K562 (cell line): ENCODE measurements around the gene HNRNPF. TPM values are rescaled to one million over a fixed set of nuclear protein-coding genes. Genes with fewer than 3 reads are reported as not detected.

Experiments
- ATAC-seq: fragments of 200-7000 bp; cut with Tn5 transposase; 3 replicates; pipeline ENCODE4 v1.9.1; 2020; ENCODE audit warnings: moderate library complexity
- BruUV-seq: library from RNA; stranded (reverse); fragments of 400-500 nt; replicated peaks from 2 replicates; lab custom pipeline; 2021; lab: Mats Ljungman, UMichigan
- CTCF ChIA-PET: fragments of 300-600 bp; formaldehyde crosslinking; extraction: SDS; loops from one replicate; lab custom pipeline; 2021; ENCODE audit warnings: low intra/inter-chr PET ratio; lab: Yijun Ruan, JAX
- POLR2A ChIA-PET: fragments of 300-600, 350-650 bp; sonication (Branson Sonifier 250); formaldehyde crosslinking; extraction: SDS; loops from one replicate; lab custom pipeline; 2021; ENCODE audit warnings: antibody characterized with exemption, inconsistent platforms; lab: Yijun Ruan, JAX
- DNase-seq, 4 experiments: peaks; one replicate each; pipeline versions ENCODE4 v3.0.0 to v3.0.0-alpha.2; 2011 to 2018; ENCODE audit warnings: low spot score in 3 of 4, mixed read lengths in 3 of 4; ENCODE audit errors: extremely low read depth in 1 of 4
- FAIRE-seq: peaks from 2 replicates; lab custom pipeline; 2011; peaks lifted over from hg19 to GRCh38; lab: Jason Lieb, UNC
- H2AFZ ChIP-seq: 2 replicates; pipeline ENCODE4 v1.6.0; 2011; ENCODE audit warnings: low read depth, low read length, control low read depth, inconsistent platforms
- H3K27ac ChIP-seq: fragments of 200-600 bp; 3 replicates; pipeline ENCODE4 v1.8.0; 2011; ENCODE audit warnings: low read depth, mild to moderate bottlenecking, control low read depth, inconsistent platforms, low read length, moderate library complexity, mixed read lengths; ENCODE audit errors: extremely low read depth
- H3K27me3 ChIP-seq, 2 experiments: fragments of 300-600 bp in 1 of 2; 2 replicates in 1 of 2; 3 replicates in 1 of 2; pipeline versions ENCODE4 v1.6.0 to v1.8.0; 2011; ENCODE audit warnings: inconsistent platforms in 2 of 2, low read length in 2 of 2, mild to moderate bottlenecking in 1 of 2, mixed read lengths in 1 of 2, moderate library complexity in 1 of 2; ENCODE audit not compliant: control insufficient read depth in 2 of 2, insufficient read depth in 2 of 2
- H3K36me3 ChIP-seq: fragments of 300-600 bp; 3 replicates; pipeline ENCODE4 v1.8.0; 2011; ENCODE audit warnings: mild to moderate bottlenecking, low read length, inconsistent platforms; ENCODE audit not compliant: control insufficient read depth, insufficient read depth
- H3K4me1 ChIP-seq, 2 experiments: fragments of 200-600 bp in 1 of 2; replicated peaks in 1 of 2; 2 replicates in 1 of 2; 3 replicates in 1 of 2; pipeline versions ENCODE4 v1.5.1 to v1.8.0; 2011; ENCODE audit warnings: inconsistent platforms in 2 of 2, low read length in 2 of 2, mild to moderate bottlenecking in 1 of 2, mixed read lengths in 1 of 2, moderate library complexity in 1 of 2; ENCODE audit not compliant: control insufficient read depth in 2 of 2, insufficient read depth in 2 of 2
- H3K4me2 ChIP-seq: 2 replicates; pipeline ENCODE4 v1.6.1; 2011; ENCODE audit warnings: low read length, control low read depth, inconsistent platforms, mixed read lengths; ENCODE audit not compliant: insufficient read depth
- H3K4me3 ChIP-seq: fragments of 200-600 bp; sonication (generic), shearing (Covaris generic); 2 replicates; pipeline ENCODE4 v1.5.1; 2016; ENCODE audit warnings: control low read depth, inconsistent platforms
- H3K79me2 ChIP-seq: fragments of 200-600 bp; 3 replicates; pipeline ENCODE4 v1.8.0; 2011; ENCODE audit warnings: low read length, inconsistent platforms; ENCODE audit not compliant: control insufficient read depth, insufficient read depth
- H3K9ac ChIP-seq, 2 experiments: 2 replicates each; pipeline versions ENCODE4 v1.6.0 to v1.6.1; 2011; ENCODE audit warnings: low read depth in 2 of 2, low read length in 2 of 2, control low read depth in 1 of 2, inconsistent platforms in 1 of 2, mild to moderate bottlenecking in 1 of 2, mixed read lengths in 1 of 2; ENCODE audit not compliant: insufficient read depth in 1 of 2
- H3K9me1 ChIP-seq: one replicate; pipeline ENCODE4 v1.6.0; 2011; ENCODE audit warnings: inconsistent platforms, mild to moderate bottlenecking, low read length, moderate library complexity; ENCODE audit not compliant: control insufficient read depth, insufficient read depth
- H3K9me3 ChIP-seq: replicated peaks from 2 replicates; pipeline ENCODE4 v1.5.1; 2011; ENCODE audit warnings: low read depth, low read length, inconsistent platforms; ENCODE audit not compliant: control insufficient read depth, insufficient read depth
- H4K20me1 ChIP-seq: replicated peaks from 2 replicates; pipeline ENCODE4 v1.6.1; 2011; ENCODE audit warnings: low read length, inconsistent platforms, mixed read lengths; ENCODE audit not compliant: control insufficient read depth, insufficient read depth
- CBFA2T3 ChIP-seq: fragments of 450-650 bp; IDR thresholded peaks from 2 replicates; pipeline ENCODE4 v1.6.1; 2017
- CC2D1A ChIP-seq: fragments of 450-650 bp; IDR thresholded peaks from 2 replicates; pipeline ENCODE4 v1.6.1; 2017; ENCODE audit warnings: mild to moderate bottlenecking
- DPF2 ChIP-seq: fragments of 450-650 bp; IDR thresholded peaks from 2 replicates; pipeline ENCODE4 v1.6.1; 2016
- E2F6 ChIP-seq, 2 experiments: IDR thresholded peaks; 2 replicates each; pipeline ENCODE4 v1.6.1; 2011; ENCODE audit warnings: borderline replicate concordance in 1 of 2, control low read depth in 1 of 2, low read depth in 1 of 2, low read length in 1 of 2, mild to moderate bottlenecking in 1 of 2, mixed read lengths in 1 of 2, moderate library complexity in 1 of 2; ENCODE audit not compliant: insufficient read depth in 1 of 2, insufficient read length in 1 of 2, poor library complexity in 1 of 2, severe bottlenecking in 1 of 2; ENCODE audit errors: extremely low read depth in 1 of 2
- JUND ChIP-seq, 2 experiments: IDR thresholded peaks; 2 replicates in 1 of 2; 3 replicates in 1 of 2; pipeline ENCODE4 v1.6.1; 2011; ENCODE audit warnings: borderline replicate concordance in 2 of 2, low read depth in 2 of 2, low read length in 2 of 2, improper control_type of control experiment in 1 of 2, missing biosample characterization in 1 of 2, missing genetic modification characterization in 1 of 2, missing genetic modification reagents in 1 of 2
- L3MBTL2 ChIP-seq: fragments of 450-650 bp; IDR thresholded peaks from 2 replicates; pipeline ENCODE4 v1.6.1; 2016; ENCODE audit warnings: mild to moderate bottlenecking, moderate library complexity
- MECOM ChIP-seq: fragments of 250-450 bp; sonication (Bioruptor Pico); IDR thresholded peaks from 2 replicates; pipeline ENCODE4 v1.8.0; 2022; ENCODE audit warnings: inconsistent platforms
- NR3C1 ChIP-seq: sonication (generic); formaldehyde crosslinking; IDR thresholded peaks from 2 replicates; pipeline ENCODE4 v1.8.1; 2022; ENCODE audit warnings: missing genetic modification reagents
- POLR2A ChIP-seq: fragments of 450-650 bp; conservative IDR thresholded peaks from 2 replicates; pipeline ENCODE4 v1.6.1; 2016
- POLR2AphosphoS5 ChIP-seq: IDR thresholded peaks from 2 replicates; pipeline ENCODE4 v1.6.1; 2011; ENCODE audit warnings: mild to moderate bottlenecking, low read depth, low read length, moderate library complexity; ENCODE audit not compliant: control insufficient read depth, insufficient read depth
- RBFOX2 ChIP-seq: fragments of 200-400 bp; formaldehyde crosslinking; IDR thresholded peaks from 2 replicates; pipeline ENCODE4 v1.6.1; 2017; ENCODE audit warnings: low read depth, mild to moderate bottlenecking, low read length, moderate library complexity
- ZEB2 ChIP-seq: fragments of 450-650 bp; IDR thresholded peaks from 2 replicates; pipeline ENCODE4 v1.6.1; 2016
- ZNF121 ChIP-seq: sonication (generic); formaldehyde crosslinking; conservative IDR thresholded peaks from 2 replicates; pipeline ENCODE4 v1.8.0; 2022; ENCODE audit warnings: missing genetic modification reagents
- ZNF707 ChIP-seq: fragments of 250-450 bp; sonication (Bioruptor Pico); conservative IDR thresholded peaks from 2 replicates; pipeline ENCODE4 v1.8.0; 2022; ENCODE audit warnings: inconsistent platforms, mild to moderate bottlenecking, moderate library complexity
- WGBS: fragments of 100-300 bp; shearing (Covaris generic); methylation state at CpG from one replicate; pipeline ENCODE4 v1.1.6; 2016; ENCODE audit warnings: low coverage, mixed read lengths; ENCODE audit not compliant: insufficient coverage; ENCODE audit errors: missing lambda C conversion rate; 5-methylcytosine and 5-hydroxymethylcytosine counted together
- in situ Hi-C: fragments of 300-500 bp; cut with MboI; formaldehyde crosslinking; loops from 4 replicates; pipeline ENCODE4 v1.15.0; 2018; ENCODE audit warnings: inconsistent platforms, mixed read lengths
- intact Hi-C: fragments of 100-400 bp; cut with micrococcal nuclease; formaldehyde crosslinking; loops from 2 replicates; pipeline ENCODE4 v1.14.2; 2022
- polyA plus RNA-seq, 8 experiments: library from polyadenylated mRNA; depleted of rRNA in 4 of 8; stranded (reverse) in 5 of 8; unstranded in 3 of 8; fragments of >200 nt; fragmentation: Nextera tagmentation in 2 of 8; fragmentation: Illumina TruSeq in 1 of 8; extraction: Ambion mirVana in 2 of 8; extraction: Trizol in 1 of 8; gene quantifications; 2 replicates each; pipeline versions ENCODE4 v1.2.1 to v1.2.3, GENCODE V29; 2011 to 2014; ENCODE audit warnings: inconsistent platforms in 1 of 8, missing spikeins in 1 of 8
- total RNA-seq, 7 experiments: library from RNA; depleted of rRNA in 6 of 7; stranded (reverse); fragments of >200 nt in 6 of 7; fragmentation: Illumina TruSeq in 2 of 7; extraction: Trizol in 2 of 7; gene quantifications; 2 replicates each; pipeline versions ENCODE4 v1.2.1 to v1.2.3, GENCODE V29; 2011 to 2021; ENCODE audit warnings: low replicate concordance in 1 of 7
- TF ChIP-seq, protein P1 (sequence below): IDR thresholded peaks from 2 replicates; pipeline ENCODE4 v1.6.1; 2012; ENCODE audit warnings: low read depth, low read length, improper control_type of control experiment, borderline replicate concordance

The HNRNPF gene
- total and polyA plus RNA-seq, 9 of the 15 experiments (the other 6 are each of a cell fraction or from before 2014, with no cell fraction given): 192 to 489 (median 416) TPM

DNA sequence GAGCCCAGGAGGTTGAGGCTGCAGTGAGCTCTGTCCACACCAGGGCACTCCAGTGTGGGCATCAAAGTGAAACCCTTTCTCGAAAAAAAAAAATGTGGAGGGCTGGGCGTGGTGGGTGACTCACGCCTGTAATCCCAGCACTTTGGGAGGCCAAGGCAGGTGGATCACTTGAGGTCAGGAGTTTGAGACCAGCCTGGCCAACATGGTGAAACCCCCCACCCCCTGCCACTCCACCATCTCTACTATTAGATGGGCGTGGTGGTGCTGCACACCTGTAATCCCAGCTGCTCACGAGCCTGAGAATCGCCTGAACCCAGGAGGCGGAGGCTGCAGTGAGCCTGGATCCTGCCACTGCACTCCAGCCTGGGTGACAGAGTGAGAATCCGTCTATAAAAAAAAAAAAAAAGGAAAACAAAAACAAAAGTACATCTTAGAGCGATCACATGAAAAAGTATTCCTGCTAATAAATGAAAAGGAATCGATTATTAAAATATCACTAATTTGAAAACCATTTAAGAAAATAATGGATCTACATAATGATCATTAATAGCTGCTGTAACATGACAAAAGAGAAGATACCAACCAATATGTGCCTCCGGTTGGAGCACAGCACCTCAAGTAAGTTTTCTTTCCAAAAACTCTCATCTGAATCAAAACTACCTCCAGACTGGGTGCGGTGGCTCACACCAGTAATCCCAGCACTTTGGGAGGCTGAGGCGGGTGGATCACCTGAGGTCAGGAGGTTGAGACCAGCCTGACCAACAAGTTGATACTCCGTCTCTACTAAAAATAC is 4.9 kb downstream of the HNRNPF start (continued):
- peak in 1 of 2 experiments; percentile 11 for TF ChIP-seq E2F6 (IDR thresholded peaks at IDR 0.05; ENCODE audit: borderline replicate concordance in 1 of 2, extremely low read depth in 1 of 2, insufficient read depth in 1 of 2, insufficient read length in 1 of 2, low read depth in 1 of 2, low read length in 1 of 2, poor library complexity in 1 of 2, severe bottlenecking in 1 of 2)
- TF ChIP-seq ZEB2: peak; percentile 40; the same call in 1 of the 2 replicates
- peak; percentile 68 for TF ChIP-seq JUND (IDR thresholded peaks at IDR 0.05; ENCODE audit: borderline replicate concordance, low read depth, low read length)
- no peak; the same call in 2 of the 3 replicates for TF ChIP-seq JUND (tag; IDR thresholded peaks at IDR 0.05; ENCODE audit: borderline replicate concordance, low read depth, low read length)
- TF ChIP-seq DPF2: peak; percentile 66

- WGBS: 28% methylated on average over 7 of the region's 7 CpGs
- Histone ChIP-seq H3K36me3 (peaks cover 75% of the 10 kb centered on the region), H2AFZ (no peak overlapping the region), H3K9me1 (peaks cover 4% of the 10 kb centered on the region), H3K9ac (peak overlapping the region; percentile 12 to 63; a peak in 3 of 4 replicates), H4K20me1 (peaks cover 72% of the 10 kb centered on the region), H3K79me2 (peaks cover 100% of the 10 kb centered on the region), H3K27me3 (no peaks in the 10 kb centered on the region), H3K4me1 (peaks cover 38 to 58% of the 10 kb centered on the region in 2 experiments), H3K9me3 (no peaks in the 10 kb centered on the region), H3K4me2 (peak overlapping the region; percentile 84; the same call in 1 of the 2 replicates), H3K27ac (no peak overlapping the region; the same call in 2 of the 3 replicates), H3K4me3 (no peak overlapping the region)
- in situ Hi-C loops (no loop called here), intact Hi-C loops (no loop called here)
- ChIA-PET POLR2A (interaction anchor here (0.5 to 1.7 kb wide), 7 partner anchors 9 to 201 kb away, joined by 3 to 6 read pairs (median 4); partner anchors contain the start of gene ZNF487), CTCF (no interaction called here)
- TSS peak; percentile 1 for BruUV-seq
- FAIRE-seq (no peak), ATAC-seq (no peak), DNase-seq (peak in 1 of 4 experiments; percentile 6)
- TF ChIP-seq CBFA2T3 (0 out of 2 replicates have a peak, but pooled peaks have one; percentile 19), L3MBTL2 (peak; percentile 84), E2F6 (IDR thresholded peaks at IDR 0.05; ENCODE audit: borderline replicate concordance in 1 of 2, extremely low read depth in 1 of 2, insufficient read depth in 1 of 2, insufficient read length in 1 of 2, low read depth in 1 of 2, low read length in 1 of 2, poor library complexity in 1 of 2, severe bottlenecking in 1 of 2) (peak in 1 of 2 experiments; percentile 47), RBFOX2 (peak; percentile 13; the same call in 1 of the 2 replicates), NR3C1 (no peak), CC2D1A (no peak), POLR2A (0 out of 2 replicates have a peak, but pooled peaks have one; percentile 2), MECOM (CRISPR knock-in tag) (no peak; the same call in 1 of the 2 replicates), POLR2AphosphoS5 (peak; percentile 52; the same call in 1 of the 2 replicates), ZNF121 (CRISPR knock-in tag) (peak; percentile 47; the same call in 1 of the 2 replicates), ZNF707 (no peak)
- TF ChIP-seq, protein P1, sequence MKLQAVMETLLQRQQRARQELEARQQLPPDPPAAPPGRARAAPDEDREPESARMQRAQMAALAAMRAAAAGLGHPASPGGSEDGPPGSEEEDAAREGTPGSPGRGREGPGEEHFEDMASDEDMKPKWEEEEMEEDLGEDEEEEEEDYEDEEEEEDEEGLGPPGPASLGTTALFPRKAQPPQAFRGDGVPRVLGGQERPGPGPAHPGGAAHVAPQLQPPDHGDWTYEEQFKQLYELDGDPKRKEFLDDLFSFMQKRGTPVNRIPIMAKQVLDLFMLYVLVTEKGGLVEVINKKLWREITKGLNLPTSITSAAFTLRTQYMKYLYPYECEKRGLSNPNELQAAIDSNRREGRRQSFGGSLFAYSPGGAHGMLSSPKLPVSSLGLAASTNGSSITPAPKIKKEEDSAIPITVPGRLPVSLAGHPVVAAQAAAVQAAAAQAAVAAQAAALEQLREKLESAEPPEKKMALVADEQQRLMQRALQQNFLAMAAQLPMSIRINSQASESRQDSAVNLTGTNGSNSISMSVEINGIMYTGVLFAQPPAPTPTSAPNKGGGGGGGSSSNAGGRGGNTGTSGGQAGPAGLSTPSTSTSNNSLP: 0 out of 2 replicates have a peak, but pooled peaks have one; percentile 5
Measured at GRCh38 chr10:43402880-43403452, 6.0 kb downstream of the HNRNPF start.
